Subcutaneous abdominal adipose tissue (tissue), 5 donors: Measurements from ENCODE around the gene IGSF3.
"Not testable (repeated sequence)": the region's sequence is repeated elsewhere in the genome, so short reads cannot be mapped to it uniquely, and the experiment has no call there.

Source experiments
- H3K27ac ChIP-seq: one replicate; pipeline ENCODE4 v1.7.0; 2013; ENCODE audit warnings: low read depth, mild to moderate bottlenecking, inconsistent platforms, low read length, moderate library complexity
- H3K27me3 ChIP-seq, 5 donors: one replicate each; pipeline ENCODE4 v1.7.0; 2013; ENCODE audit warnings: low read length in 5 of 5, inconsistent platforms in 1 of 5; ENCODE audit not compliant: control insufficient read depth in 5 of 5, insufficient read depth in 4 of 5
- H3K36me3 ChIP-seq, 5 donors: one replicate each; pipeline ENCODE4 v1.7.0; 2013; ENCODE audit warnings: low read length in 5 of 5; ENCODE audit not compliant: control insufficient read depth in 5 of 5, insufficient read depth in 5 of 5
- H3K4me1 ChIP-seq, 5 donors: one replicate each; pipeline ENCODE4 v1.7.0; 2013; ENCODE audit warnings: low read length in 5 of 5, mild to moderate bottlenecking in 3 of 5, moderate library complexity in 1 of 5; ENCODE audit not compliant: control insufficient read depth in 5 of 5, insufficient read depth in 5 of 5
- H3K4me3 ChIP-seq, 5 donors: one replicate each; pipeline ENCODE4 v1.7.0; 2013; ENCODE audit warnings: low read length in 5 of 5, low read depth in 1 of 5
- H3K9ac ChIP-seq, 5 donors: one replicate each; pipeline ENCODE4 v1.7.0; 2013; ENCODE audit warnings: low read length in 5 of 5, mild to moderate bottlenecking in 4 of 5, moderate library complexity in 3 of 5
- H3K9me3 ChIP-seq, 5 donors: one replicate each; pipeline ENCODE4 v1.7.0; 2013; ENCODE audit warnings: low read length in 5 of 5; ENCODE audit not compliant: control insufficient read depth in 5 of 5
- donor health status: healthy.
- donor health status: healthy.
- donor health status: healthy.
- donor health status: healthy.
- donor health status: healthy.

Gene IGSF3

DNA sequence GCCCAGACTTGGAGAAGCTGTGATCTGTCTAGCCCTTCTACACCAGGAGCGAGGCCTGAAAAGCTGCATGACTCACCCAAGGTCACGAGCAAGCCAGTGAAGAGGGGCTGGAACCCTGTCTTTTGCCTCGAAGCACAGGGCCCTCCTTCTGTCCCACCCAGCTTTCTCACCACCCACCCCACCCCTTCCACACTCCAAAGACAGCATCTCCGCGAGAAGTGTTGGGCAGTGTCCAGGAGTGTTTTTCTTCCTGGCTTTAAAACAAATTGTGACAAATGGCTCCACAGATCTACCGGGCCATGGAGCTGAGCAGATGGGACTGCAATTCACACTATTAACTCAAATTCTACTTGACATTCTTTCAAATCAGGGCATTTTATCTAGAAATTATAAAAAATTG is 30.9 kb downstream of the IGSF3 start:
- H3K9me3 ChIP-seq, H3K27me3 ChIP-seq, H3K27ac ChIP-seq: not testable (repeated sequence)

DNA sequence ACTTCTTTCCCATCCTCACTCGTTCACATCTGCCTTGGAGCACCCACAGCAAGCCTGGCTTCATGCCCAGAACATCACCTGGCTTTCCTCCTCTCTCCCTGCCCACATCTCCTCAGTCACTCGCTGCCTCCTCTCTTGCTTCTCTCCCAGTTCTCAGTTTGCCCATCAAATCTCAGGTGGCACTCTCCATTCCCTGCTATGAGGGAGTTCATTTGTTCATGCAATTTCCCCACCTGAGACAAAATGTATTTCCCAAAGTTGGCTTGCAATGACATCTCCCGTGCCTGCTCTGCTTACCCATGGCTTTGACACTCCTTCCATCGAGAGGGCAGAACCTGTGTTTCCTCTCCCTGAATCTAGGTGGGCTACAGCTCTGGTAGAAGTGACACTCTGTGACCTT is 33.1 kb downstream of the IGSF3 start:
- H3K9me3 ChIP-seq, H3K9ac ChIP-seq, H3K36me3 ChIP-seq, H3K4me3 ChIP-seq, H3K27ac ChIP-seq, H3K4me1 ChIP-seq, H3K27me3 ChIP-seq: not testable (repeated sequence)

More for the DNA sequence above, 30.9 kb downstream of the IGSF3 start:
- H3K4me1 ChIP-seq, H3K9ac ChIP-seq, H3K36me3 ChIP-seq, H3K4me3 ChIP-seq: not testable (repeated sequence)

DNA sequence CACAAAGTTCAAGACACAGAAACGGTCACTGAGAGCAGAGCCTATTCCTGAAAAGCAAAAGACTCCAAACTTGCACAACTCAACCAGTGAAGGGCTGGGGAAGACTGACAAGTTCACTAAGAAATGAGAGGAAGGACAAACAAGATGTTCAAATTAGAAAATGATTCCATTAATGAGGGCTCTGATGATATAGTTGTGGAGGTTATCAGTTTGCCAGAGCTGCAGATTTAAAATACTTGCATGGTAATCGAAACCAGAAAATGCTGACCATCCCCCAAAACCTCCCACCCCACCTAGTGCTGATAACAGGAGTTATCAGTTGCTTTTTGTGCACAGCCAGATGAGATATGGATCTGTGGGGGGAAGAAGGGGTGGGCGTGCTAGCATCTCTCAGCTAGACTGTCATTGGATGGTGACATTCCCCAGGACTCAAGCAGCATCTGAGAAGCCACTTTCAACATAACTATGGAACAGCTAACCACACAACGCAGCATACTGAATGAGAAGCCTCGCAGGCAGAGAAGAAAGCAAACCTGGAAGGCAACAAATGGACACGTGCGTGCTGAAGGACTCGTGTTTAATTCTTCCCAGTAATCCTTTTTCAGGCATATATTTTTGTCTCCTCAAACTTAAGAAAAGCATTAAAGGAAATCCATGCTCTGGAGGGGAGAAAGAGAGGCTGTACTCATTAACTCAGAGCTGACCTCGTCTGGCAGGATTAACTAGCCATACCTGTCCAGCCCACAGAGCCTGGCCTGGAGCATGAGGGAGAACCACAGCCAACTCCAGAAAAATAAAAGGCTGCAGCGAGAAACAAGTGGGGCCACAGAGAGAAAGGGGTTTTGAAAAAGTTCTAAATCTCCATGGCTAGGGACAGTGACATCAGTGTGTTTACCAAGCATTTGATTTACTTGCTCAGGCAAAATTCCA is 35.3 kb downstream of the IGSF3 start:
- H3K9ac ChIP-seq, H3K9me3 ChIP-seq, H3K27me3 ChIP-seq, H3K36me3 ChIP-seq, H3K27ac ChIP-seq, H3K4me1 ChIP-seq, H3K4me3 ChIP-seq: not testable (repeated sequence)

DNA sequence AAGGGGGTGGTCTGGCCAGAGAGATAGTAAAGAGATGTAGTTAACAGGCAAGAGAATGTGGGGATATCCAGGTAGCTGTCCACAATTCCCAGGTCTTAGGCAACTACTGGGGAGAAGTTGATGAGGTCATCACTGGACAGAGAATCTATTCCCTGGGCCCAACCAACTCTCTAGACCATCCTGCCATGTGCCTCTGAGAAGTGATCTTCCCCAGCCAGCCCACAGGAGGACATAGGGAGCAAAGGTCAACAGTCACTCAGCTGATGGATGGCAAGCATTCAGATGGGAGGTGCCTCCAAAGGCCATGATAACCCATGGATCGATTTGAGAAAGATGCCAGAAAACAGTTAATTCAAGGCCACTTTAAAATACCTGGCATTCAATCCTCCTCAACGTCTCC is 36.0 kb downstream of the IGSF3 start:
- not testable (repeated sequence) for H3K4me3 ChIP-seq, H3K4me1 ChIP-seq

DNA sequence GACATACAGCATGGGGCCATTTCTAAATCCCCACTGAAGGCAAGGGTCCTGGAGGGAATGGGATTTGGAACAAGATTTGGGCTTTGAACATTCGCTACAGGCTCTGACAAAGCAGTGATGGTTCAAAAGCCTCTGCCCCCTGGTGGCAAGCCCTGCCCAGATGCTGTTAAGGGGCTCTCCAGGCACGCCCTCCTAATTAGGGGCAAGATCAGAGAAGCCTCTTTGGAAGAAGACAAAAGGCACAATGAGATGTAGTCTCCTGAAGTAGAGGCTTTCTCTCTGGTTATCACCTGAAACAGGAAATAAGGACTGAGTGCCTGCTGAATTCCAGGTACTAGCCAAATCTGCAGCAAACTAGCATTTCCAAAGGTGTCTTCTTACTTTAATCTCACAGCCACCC is 37.5 kb downstream of the IGSF3 start:
- not testable (repeated sequence) for H3K9me3 ChIP-seq, H3K27ac ChIP-seq, H3K4me3 ChIP-seq, H3K9ac ChIP-seq, H3K36me3 ChIP-seq, H3K27me3 ChIP-seq, H3K4me1 ChIP-seq

More for the DNA sequence above, 36.0 kb downstream of the IGSF3 start:
- H3K36me3 ChIP-seq, H3K9ac ChIP-seq, H3K9me3 ChIP-seq, H3K27ac ChIP-seq, H3K27me3 ChIP-seq: not testable (repeated sequence)

DNA sequence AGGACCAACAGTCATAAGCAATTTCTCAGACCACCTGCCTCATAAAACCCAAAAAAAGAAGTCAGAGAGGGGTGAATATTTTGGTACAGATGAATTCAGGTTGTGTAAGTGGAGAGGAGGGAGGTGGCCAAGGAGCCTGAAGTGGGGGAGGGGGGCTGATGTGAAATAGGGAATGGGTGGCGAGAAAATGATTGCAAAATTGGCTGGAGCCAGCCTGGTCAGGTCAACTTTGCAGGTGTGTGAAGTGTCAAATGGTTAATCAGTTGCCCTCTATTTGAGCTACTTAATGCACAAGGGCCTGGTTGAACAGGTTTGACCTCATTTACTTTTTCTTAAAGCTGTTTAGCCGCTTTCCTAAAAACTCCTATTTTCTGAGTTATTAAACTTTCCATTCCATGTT is 38.1 kb downstream of the IGSF3 start:
- H3K9me3 ChIP-seq, H3K9ac ChIP-seq, H3K27ac ChIP-seq: not testable (repeated sequence)

DNA sequence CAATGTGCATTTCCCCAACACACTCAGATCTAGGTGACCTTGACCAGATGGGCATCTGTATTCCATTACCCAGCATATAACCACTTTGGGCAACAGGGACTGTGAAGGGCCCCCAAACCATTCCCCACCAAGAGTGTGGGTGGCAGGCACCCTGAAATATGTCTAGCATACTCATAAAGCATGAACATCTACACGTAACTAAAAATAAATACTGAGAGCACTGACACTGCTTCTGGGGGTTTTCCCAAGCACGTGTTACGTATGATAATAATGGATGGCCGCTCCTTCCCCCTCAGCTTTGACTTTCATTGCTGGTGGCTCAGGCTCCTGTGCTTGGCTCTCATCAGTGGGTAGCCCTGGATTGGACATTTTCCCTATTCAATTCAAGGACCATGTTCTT is 39.1 kb downstream of the IGSF3 start:
- Histone ChIP-seq H3K9me3 (no peaks in the 10 kb centered on the region), H3K9ac (no peak overlapping the region), H3K4me3 (no peak overlapping the region), H3K27ac (no peak overlapping the region), H3K27me3 (no peaks in the 10 kb centered on the region), H3K36me3 (no peaks in the 10 kb centered on the region), H3K4me1 (no peaks in the 10 kb centered on the region)

More for the DNA sequence above, 38.1 kb downstream of the IGSF3 start:
- H3K27me3 ChIP-seq, H3K4me1 ChIP-seq, H3K4me3 ChIP-seq, H3K36me3 ChIP-seq: not testable (repeated sequence)

DNA sequence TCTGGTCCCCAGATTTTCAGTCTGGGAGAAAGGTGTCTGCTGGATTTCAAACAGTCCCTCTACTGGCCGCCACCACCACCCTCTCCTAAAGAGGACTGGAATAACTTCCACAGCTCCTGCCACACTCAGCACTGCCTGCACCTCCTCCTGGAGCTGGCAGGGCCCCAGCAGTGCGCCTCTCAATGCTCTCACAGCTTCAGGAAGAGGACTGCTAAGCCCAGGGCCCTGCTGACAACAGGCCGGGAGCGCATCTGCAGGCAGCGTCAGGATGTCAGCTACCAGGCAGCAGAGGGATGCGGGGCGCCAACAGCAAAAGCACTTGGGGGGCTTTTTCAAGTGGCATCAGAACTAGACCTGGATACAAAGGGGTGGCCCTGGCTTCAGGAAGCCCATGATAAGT is 40.2 kb downstream of the IGSF3 start:
- H3K4me3 ChIP-seq, H3K36me3 ChIP-seq, H3K4me1 ChIP-seq, H3K27ac ChIP-seq, H3K9ac ChIP-seq, H3K27me3 ChIP-seq, H3K9me3 ChIP-seq: not testable (repeated sequence)

DNA sequence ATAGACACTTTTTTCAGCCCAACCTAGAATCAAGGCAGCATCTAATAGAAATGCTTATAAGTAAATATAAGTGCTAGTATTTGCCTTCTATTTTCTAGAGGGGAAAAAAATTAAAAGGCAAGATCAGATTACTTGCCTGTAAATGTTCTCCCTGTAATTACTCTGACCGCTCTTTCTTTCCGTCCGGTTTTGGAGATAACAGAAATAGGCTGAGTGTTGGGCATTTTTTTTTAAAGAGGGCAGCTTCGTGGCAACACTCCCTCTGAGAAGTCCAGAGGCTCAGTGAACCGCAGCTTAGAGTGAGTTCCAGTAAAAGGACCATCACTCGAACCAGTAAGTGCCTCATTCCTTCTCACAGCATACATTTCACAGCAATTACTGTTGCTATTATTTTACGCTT is 40.6 kb downstream of the IGSF3 start:
- not testable (repeated sequence) for H3K9me3 ChIP-seq, H3K4me1 ChIP-seq, H3K9ac ChIP-seq, H3K27ac ChIP-seq, H3K36me3 ChIP-seq, H3K4me3 ChIP-seq, H3K27me3 ChIP-seq

DNA sequence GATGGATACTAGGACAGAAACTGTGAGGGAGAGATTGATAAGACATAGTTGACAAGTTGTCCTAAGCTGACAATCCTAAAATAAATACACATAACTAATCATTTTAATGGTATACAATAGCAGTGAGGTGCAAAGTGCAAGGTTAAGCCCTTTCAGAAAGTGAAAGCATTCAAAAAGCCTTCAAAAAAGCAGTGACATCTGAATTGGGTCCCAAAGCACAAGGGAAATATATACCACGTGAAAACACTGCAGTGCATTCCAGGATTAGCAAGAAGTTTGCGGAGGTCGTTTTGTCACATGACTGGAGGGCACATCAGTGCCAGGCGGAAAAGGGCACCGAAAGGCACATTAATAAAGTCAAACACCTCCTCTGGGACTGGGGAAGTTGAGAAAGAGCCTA is 42.4 kb downstream of the IGSF3 start:
- H3K27ac ChIP-seq: not testable (repeated sequence)

More for the DNA sequence above, 42.4 kb downstream of the IGSF3 start:
- not testable (repeated sequence) for H3K36me3 ChIP-seq, H3K4me3 ChIP-seq, H3K9ac ChIP-seq, H3K9me3 ChIP-seq, H3K27me3 ChIP-seq, H3K4me1 ChIP-seq
